ENCODE measurements around the gene MAPK8IP1. TPM values are rescaled to one million over a fixed set of nuclear protein-coding genes. Genes with fewer than 3 reads are reported as not detected.

Gene MAPK8IP1
- total RNA-seq, 6 experiments from 2014 or later: 1.7 to 6.2 (median 2.6) TPM

DNA sequence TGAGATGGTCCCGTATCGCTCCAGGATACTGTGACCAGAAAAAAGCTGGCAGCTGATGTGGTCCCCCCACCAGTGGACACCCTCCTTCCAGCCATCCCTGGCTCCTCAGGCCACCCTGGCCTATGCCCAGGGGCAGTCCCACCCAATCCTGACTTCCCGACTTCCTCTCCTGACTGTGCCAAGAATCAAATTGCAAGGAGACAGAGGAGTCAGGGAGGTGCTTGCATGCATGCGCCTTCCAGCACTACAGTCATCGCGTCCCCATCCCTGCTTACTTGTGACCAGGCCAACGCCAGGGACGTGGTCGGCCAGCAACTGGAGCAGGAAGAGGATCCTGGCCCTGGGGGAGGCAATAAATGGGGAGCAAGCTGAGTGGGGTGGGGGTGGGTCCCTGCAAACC is 25.2 kb downstream of the MAPK8IP1 start:
- 62% methylated on average over 6 of the region's 9 CpGs for WGBS (ENCODE audit: insufficient coverage, low coverage, low lambda C conversion rate, missing lambda C conversion rate)
- Histone ChIP-seq H3K36me3 (peaks cover 0 to 56% (median 13%) of the 10 kb centered on the region in 4 donors), H3K4me3 (no peak overlapping the region), H3K27ac (no peak overlapping the region), H3K27me3 (no peaks in the 10 kb centered on the region), H3K4me1 (peaks cover 0 to 32% (median 13%) of the 10 kb centered on the region in 4 donors), H3K9me3 (no peaks in the 10 kb centered on the region)
- DNase-seq (no peak), ATAC-seq (no peak)
- intact Hi-C loops (cut with DNase I): no loop called here
- TF ChIP-seq, protein P1, sequence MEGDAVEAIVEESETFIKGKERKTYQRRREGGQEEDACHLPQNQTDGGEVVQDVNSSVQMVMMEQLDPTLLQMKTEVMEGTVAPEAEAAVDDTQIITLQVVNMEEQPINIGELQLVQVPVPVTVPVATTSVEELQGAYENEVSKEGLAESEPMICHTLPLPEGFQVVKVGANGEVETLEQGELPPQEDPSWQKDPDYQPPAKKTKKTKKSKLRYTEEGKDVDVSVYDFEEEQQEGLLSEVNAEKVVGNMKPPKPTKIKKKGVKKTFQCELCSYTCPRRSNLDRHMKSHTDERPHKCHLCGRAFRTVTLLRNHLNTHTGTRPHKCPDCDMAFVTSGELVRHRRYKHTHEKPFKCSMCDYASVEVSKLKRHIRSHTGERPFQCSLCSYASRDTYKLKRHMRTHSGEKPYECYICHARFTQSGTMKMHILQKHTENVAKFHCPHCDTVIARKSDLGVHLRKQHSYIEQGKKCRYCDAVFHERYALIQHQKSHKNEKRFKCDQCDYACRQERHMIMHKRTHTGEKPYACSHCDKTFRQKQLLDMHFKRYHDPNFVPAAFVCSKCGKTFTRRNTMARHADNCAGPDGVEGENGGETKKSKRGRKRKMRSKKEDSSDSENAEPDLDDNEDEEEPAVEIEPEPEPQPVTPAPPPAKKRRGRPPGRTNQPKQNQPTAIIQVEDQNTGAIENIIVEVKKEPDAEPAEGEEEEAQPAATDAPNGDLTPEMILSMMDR (IDR thresholded peaks at IDR 0.05): no peak
- TF ChIP-seq POLR2A (IDR thresholded peaks at IDR 0.05): no peak

DNA sequence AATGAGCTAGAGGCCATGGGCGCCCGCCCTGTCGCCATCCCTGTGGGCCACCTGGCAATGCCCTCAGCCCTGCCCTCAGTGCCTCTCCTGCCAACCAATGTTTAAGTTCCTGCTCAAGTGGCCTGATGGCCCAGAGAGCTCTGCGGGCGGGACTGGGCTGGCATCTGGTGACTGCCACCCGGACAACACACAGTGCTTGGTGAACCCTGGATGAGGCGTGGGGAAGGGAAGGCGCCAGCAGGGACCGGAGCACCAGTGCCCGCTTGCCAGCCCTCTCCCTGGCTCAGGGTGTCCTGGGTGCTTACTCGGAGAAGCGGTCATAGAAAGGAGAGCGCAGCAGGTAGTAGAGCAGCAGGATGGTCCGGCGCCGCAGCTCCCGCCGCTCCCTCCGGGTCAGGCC is 28.1 kb downstream of the MAPK8IP1 start:
- Histone ChIP-seq H3K27ac (peak overlapping the region; percentile 36 to 89 (median 51)), H3K36me3 (peaks cover 0 to 56% (median 13%) of the 10 kb centered on the region in 4 donors), H3K4me3 (peak overlapping the region in 2 of 3 donors; percentile 1 to 47), H3K9me3 (no peaks in the 10 kb centered on the region), H3K27me3 (no peaks in the 10 kb centered on the region), H3K4me1 (peaks cover 0 to 45% (median 19%) of the 10 kb centered on the region in 4 donors)
- intact Hi-C loops (cut with DNase I): no loop called here
- DNase-seq: peak; percentile 75 to 93 (median 90)
- TF ChIP-seq, protein P1 (IDR thresholded peaks at IDR 0.05): no peak
- TF ChIP-seq POLR2A (IDR thresholded peaks at IDR 0.05): no peak
- ATAC-seq: peak; percentile 55 to 72 (median 58)
- WGBS (ENCODE audit: insufficient coverage, low coverage, low lambda C conversion rate, missing lambda C conversion rate): 80% methylated on average over 1 of the region's 19 CpGs

DNA sequence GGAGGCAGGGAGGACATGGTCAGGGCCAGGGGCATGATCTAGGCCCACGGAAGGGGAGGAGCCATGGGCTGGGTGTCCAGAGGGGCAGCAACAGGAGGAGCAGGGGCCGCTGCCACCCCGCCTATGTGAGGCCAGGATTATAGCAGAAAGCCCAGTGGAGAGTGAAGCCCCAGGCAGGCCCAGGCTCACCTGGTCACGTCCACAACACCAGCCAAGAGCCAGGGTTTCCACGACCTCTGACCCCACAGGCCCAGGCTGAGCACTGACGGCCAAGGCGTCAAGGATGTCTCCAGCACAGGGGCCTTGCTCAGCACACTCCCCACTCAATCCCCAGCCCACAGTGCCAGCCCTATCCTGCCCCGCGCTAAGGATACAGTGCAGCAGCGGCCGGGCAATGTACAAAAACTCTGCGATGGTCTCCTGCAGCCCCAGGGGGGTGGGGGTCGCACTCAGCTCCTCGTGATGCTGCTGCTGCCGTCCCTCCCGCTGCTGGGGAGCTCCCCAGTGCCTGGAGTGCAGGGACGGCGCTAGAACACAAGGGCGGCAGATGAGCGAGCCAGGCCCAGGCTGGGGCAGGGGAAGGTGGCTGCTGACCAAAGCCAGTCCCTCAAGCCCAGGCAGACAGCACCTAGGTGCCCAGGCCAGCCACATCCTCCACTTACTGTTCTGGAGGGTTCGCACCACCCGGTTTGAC is 28.6 kb downstream of the MAPK8IP1 start:
- no peak for DNase-seq
- WGBS (ENCODE audit: insufficient coverage, low coverage, low lambda C conversion rate, missing lambda C conversion rate): 50% methylated on average over 2 of the region's 22 CpGs
- intact Hi-C loops (cut with DNase I): no loop called here

DNA sequence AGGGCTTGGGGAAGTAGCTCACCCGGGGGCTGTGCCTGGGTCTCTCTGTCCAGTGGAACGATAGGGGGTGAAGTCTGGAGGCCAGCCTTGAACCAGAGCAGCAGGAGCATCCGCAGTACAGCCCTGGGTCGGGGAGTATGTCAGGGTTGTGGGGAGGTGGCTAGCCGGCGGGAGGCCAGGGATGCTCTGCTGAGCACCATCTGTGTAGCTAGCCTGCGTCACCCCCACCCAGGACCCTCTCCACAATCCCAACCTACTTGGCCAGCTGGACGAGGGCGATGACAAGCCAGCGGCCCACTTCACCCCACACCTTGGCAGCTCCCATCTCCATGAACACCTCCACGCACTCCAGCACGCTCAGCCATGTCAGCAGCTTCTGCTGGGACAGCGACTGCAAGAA is 30.0 kb downstream of the MAPK8IP1 start:
- no peak overlapping the region for H3K27ac ChIP-seq
- H3K36me3 ChIP-seq: peaks cover 0 to 42% (median 9%) of the 10 kb centered on the region in 4 donors
- no peak overlapping the region for H3K4me3 ChIP-seq
- no peak for TF ChIP-seq POLR2A (IDR thresholded peaks at IDR 0.05)
- TF ChIP-seq, protein P1 (IDR thresholded peaks at IDR 0.05): no peak
- no peaks in the 10 kb centered on the region for H3K27me3 ChIP-seq
- no CpG with 5 or more reads among the region's 13 CpGs for WGBS (ENCODE audit: insufficient coverage, low coverage, low lambda C conversion rate, missing lambda C conversion rate)
- DNase-seq (no peak), ATAC-seq (no peak)
- intact Hi-C loops (cut with DNase I): no loop called here
- H3K9me3 ChIP-seq: no peaks in the 10 kb centered on the region
- H3K4me1 ChIP-seq: peaks cover 0 to 45% (median 19%) of the 10 kb centered on the region in 4 donors

More for the DNA sequence above, 28.6 kb downstream of the MAPK8IP1 start:
- Histone ChIP-seq H3K27ac (peak overlapping the region; percentile 36 to 89 (median 51)), H3K27me3 (no peaks in the 10 kb centered on the region), H3K9me3 (no peaks in the 10 kb centered on the region), H3K4me1 (peaks cover 0 to 45% (median 19%) of the 10 kb centered on the region in 4 donors), H3K4me3 (peak overlapping the region in 2 of 3 donors; percentile 1 to 47), H3K36me3 (peaks cover 0 to 55% (median 13%) of the 10 kb centered on the region in 4 donors)
- ATAC-seq: peak in 1 of 4 donors; percentile 1
- TF ChIP-seq POLR2A (IDR thresholded peaks at IDR 0.05): no peak
- TF ChIP-seq, protein P1 (IDR thresholded peaks at IDR 0.05): no peak
